ENCODE results near the gene INTS14.

DNA sequence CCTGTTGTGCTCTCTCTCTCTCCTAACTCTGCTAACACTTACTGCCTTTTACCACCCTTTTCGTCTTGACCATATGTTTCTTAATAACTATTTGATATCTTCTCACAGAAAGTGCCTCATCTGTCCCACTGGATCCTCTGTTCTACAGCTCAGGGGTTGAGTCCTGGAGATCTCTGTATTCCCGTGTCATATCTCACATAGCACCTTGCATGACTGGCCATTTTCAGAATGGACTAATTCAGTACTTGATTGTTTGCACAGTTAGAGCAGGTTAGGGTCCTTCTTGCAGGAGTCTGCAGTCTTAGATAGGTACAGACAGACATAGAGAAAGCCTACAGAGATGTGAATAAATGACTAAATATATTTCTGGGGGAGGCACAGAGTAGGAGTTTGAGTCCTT lies 59.7 kb downstream of the INTS14 start:
- TF ChIP-seq CTCF (IDR thresholded peaks at IDR 0.05; ENCODE audit: insufficient read depth, low read length, poor library complexity, severe bottlenecking) (no peak), EZH2phosphoT487 (conservative IDR thresholded peaks at IDR 0.05; ENCODE audit: low read length) (no peak)
